ENCODE measurements around the gene BRINP3.

BRINP3 gene

GRCh38 chr1:190138266-190138665, 339.4 kb downstream of the BRINP3 start:
- H3K27ac ChIP-seq (replicated peaks; ENCODE audit: low read length) = no peak overlapping the region
- no peak overlapping the region for H3K9ac ChIP-seq (ENCODE audit: low read depth, low read length, poor library complexity)
- H4K8ac ChIP-seq (ENCODE audit: low read depth, low read length) = peak overlapping the region; percentile 52
- H3K9me3 ChIP-seq (replicated peaks in 1 of 2; ENCODE audit: control insufficient read depth in 2 of 2, insufficient read depth in 1 of 2, low read depth in 1 of 2, low read length in 2 of 2) = no peaks in the 10 kb centered on the region
- no peak overlapping the region for H2BK120ac ChIP-seq (ENCODE audit: low read depth, low read length)
- no peak overlapping the region for H3K23ac ChIP-seq (ENCODE audit: low read depth, low read length, poor library complexity)
- H2BK12ac ChIP-seq (ENCODE audit: low read length) = no peak overlapping the region
- H3K4me2 ChIP-seq (ENCODE audit: insufficient read depth, low read length, poor library complexity, severe bottlenecking) = no peak overlapping the region
- no peaks in the 10 kb centered on the region for H3K79me1 ChIP-seq (ENCODE audit: low read depth, low read length)
- no peak overlapping the region for H3K18ac ChIP-seq (ENCODE audit: low read length)
- H3K4me3 ChIP-seq (ENCODE audit: low read length in 2 of 2) = no peak overlapping the region
- H2AFZ ChIP-seq (ENCODE audit: low read length) = no peak overlapping the region
- H2BK15ac ChIP-seq (ENCODE audit: low read length) = no peak overlapping the region
- H2BK5ac ChIP-seq (ENCODE audit: low read length) = no peak overlapping the region
- peaks cover 0 to 2% of the 10 kb centered on the region in 2 donors for H3K4me1 ChIP-seq (ENCODE audit: control insufficient read depth in 2 of 2, insufficient read depth in 1 of 2, low read depth in 1 of 2, low read length in 2 of 2)
- DNase-seq (ENCODE audit: low spot score) = no peak
- H3K27me3 ChIP-seq (ENCODE audit: control insufficient read depth in 3 of 3, insufficient read depth in 3 of 3, low read depth in 1 of 3, low read length in 3 of 3) = no peaks in the 10 kb centered on the region
- H2AK5ac ChIP-seq (ENCODE audit: low read depth, low read length) = no peak overlapping the region
- H4K91ac ChIP-seq (ENCODE audit: low read depth, low read length, poor library complexity) = no peak overlapping the region
- H3K4ac ChIP-seq (ENCODE audit: low read length) = no peak overlapping the region
- H3K36me3 ChIP-seq (replicated peaks in 1 of 2; ENCODE audit: control insufficient read depth in 2 of 2, insufficient read depth in 2 of 2, low read length in 2 of 2) = no peaks in the 10 kb centered on the region
- no peak overlapping the region for H3K14ac ChIP-seq (ENCODE audit: low read length)
- WGBS, 2 donors (ENCODE audit: extremely low coverage in 2 of 2, insufficient read length in 2 of 2, insufficient replicate concordance in 1 of 2) = no CpG with 5 or more reads among the region's 2 CpGs

- Histone ChIP-seq H2AFZ (ENCODE audit: low read length) (no peak overlapping the region), H2BK12ac (ENCODE audit: low read length) (no peak overlapping the region), H3K4me2 (ENCODE audit: insufficient read depth, low read length, poor library complexity, severe bottlenecking) (no peak overlapping the region), H3K23ac (ENCODE audit: low read depth, low read length, poor library complexity) (no peak overlapping the region), H3K18ac (ENCODE audit: low read length) (no peak overlapping the region), H3K9ac (ENCODE audit: low read depth, low read length, poor library complexity) (no peak overlapping the region), H3K4me1 (ENCODE audit: control insufficient read depth in 2 of 2, insufficient read depth in 1 of 2, low read depth in 1 of 2, low read length in 2 of 2) (no peaks in the 10 kb centered on the region), H4K91ac (ENCODE audit: low read depth, low read length, poor library complexity) (no peak overlapping the region), H3K27ac (replicated peaks; ENCODE audit: low read length) (no peak overlapping the region), H3K4ac (ENCODE audit: low read length) (no peak overlapping the region), H2BK5ac (ENCODE audit: low read length) (no peak overlapping the region), H3K9me3 (replicated peaks in 1 of 2; ENCODE audit: control insufficient read depth in 2 of 2, insufficient read depth in 1 of 2, low read depth in 1 of 2, low read length in 2 of 2) (no peaks in the 10 kb centered on the region), H2BK120ac (ENCODE audit: low read depth, low read length) (no peak overlapping the region), H3K27me3 (ENCODE audit: control insufficient read depth in 3 of 3, insufficient read depth in 3 of 3, low read depth in 1 of 3, low read length in 3 of 3) (no peaks in the 10 kb centered on the region), H2BK15ac (ENCODE audit: low read length) (no peak overlapping the region), H3K4me3 (ENCODE audit: low read length in 2 of 2) (no peak overlapping the region), H3K36me3 (replicated peaks in 1 of 2; ENCODE audit: control insufficient read depth in 2 of 2, insufficient read depth in 2 of 2, low read length in 2 of 2) (no peaks in the 10 kb centered on the region), H3K79me1 (ENCODE audit: low read depth, low read length) (no peaks in the 10 kb centered on the region), H3K14ac (ENCODE audit: low read length) (no peak overlapping the region), H2AK5ac (ENCODE audit: low read depth, low read length) (no peak overlapping the region), H4K8ac (ENCODE audit: low read depth, low read length) (no peak overlapping the region)
- no peak for DNase-seq (ENCODE audit: low spot score)
- no CpG with 5 or more reads among the region's 1 CpG for WGBS, 2 donors (ENCODE audit: extremely low coverage in 2 of 2, insufficient read length in 2 of 2, insufficient replicate concordance in 1 of 2)
Observed at GRCh38 chr1:190129366-190129765, 348.3 kb downstream of the BRINP3 start.

GRCh38 chr1:190126728-190127127, 350.9 kb downstream of the BRINP3 start:
- Histone ChIP-seq H3K23ac (ENCODE audit: low read depth, low read length, poor library complexity) (no peak overlapping the region), H3K27ac (replicated peaks; ENCODE audit: low read length) (no peak overlapping the region), H3K27me3 (ENCODE audit: control insufficient read depth in 3 of 3, insufficient read depth in 3 of 3, low read depth in 1 of 3, low read length in 3 of 3) (no peaks in the 10 kb centered on the region), H3K4ac (ENCODE audit: low read length) (no peak overlapping the region), H3K4me2 (ENCODE audit: insufficient read depth, low read length, poor library complexity, severe bottlenecking) (no peak overlapping the region), H3K4me1 (ENCODE audit: control insufficient read depth in 2 of 2, insufficient read depth in 1 of 2, low read depth in 1 of 2, low read length in 2 of 2) (no peaks in the 10 kb centered on the region), H4K8ac (ENCODE audit: low read depth, low read length) (no peak overlapping the region), H2BK15ac (ENCODE audit: low read length) (no peak overlapping the region), H3K14ac (ENCODE audit: low read length) (no peak overlapping the region), H2BK12ac (ENCODE audit: low read length) (no peak overlapping the region), H3K18ac (ENCODE audit: low read length) (no peak overlapping the region), H3K9me3 (replicated peaks in 1 of 2; ENCODE audit: control insufficient read depth in 2 of 2, insufficient read depth in 1 of 2, low read depth in 1 of 2, low read length in 2 of 2) (no peaks in the 10 kb centered on the region), H3K36me3 (replicated peaks in 1 of 2; ENCODE audit: control insufficient read depth in 2 of 2, insufficient read depth in 2 of 2, low read length in 2 of 2) (no peaks in the 10 kb centered on the region), H2AK5ac (ENCODE audit: low read depth, low read length) (no peak overlapping the region), H2BK5ac (ENCODE audit: low read length) (no peak overlapping the region), H4K91ac (ENCODE audit: low read depth, low read length, poor library complexity) (no peak overlapping the region), H3K4me3 (ENCODE audit: low read length in 2 of 2) (no peak overlapping the region), H2BK120ac (ENCODE audit: low read depth, low read length) (no peak overlapping the region), H3K79me1 (ENCODE audit: low read depth, low read length) (no peaks in the 10 kb centered on the region), H3K9ac (ENCODE audit: low read depth, low read length, poor library complexity) (no peak overlapping the region), H2AFZ (ENCODE audit: low read length) (no peak overlapping the region)
- DNase-seq (ENCODE audit: low spot score) = no peak
- whole genome bisulfite sequencing, 2 donors (ENCODE audit: extremely low coverage in 2 of 2, insufficient read length in 2 of 2, insufficient replicate concordance in 1 of 2) = no CpG with 5 or more reads among the region's 2 CpGs

- WGBS, 2 donors (ENCODE audit: extremely low coverage in 2 of 2, insufficient read length in 2 of 2, insufficient replicate concordance in 1 of 2) = no CpG with 5 or more reads among the region's 3 CpGs
- no peak overlapping the region for H2BK120ac ChIP-seq (ENCODE audit: low read depth, low read length)
- H4K8ac ChIP-seq (ENCODE audit: low read depth, low read length) = no peak overlapping the region
- H3K14ac ChIP-seq (ENCODE audit: low read length) = no peak overlapping the region
- no peak overlapping the region for H2AK5ac ChIP-seq (ENCODE audit: low read depth, low read length)
- no peak overlapping the region for H3K4me3 ChIP-seq (ENCODE audit: low read length in 2 of 2)
- no peaks in the 10 kb centered on the region for H3K9me3 ChIP-seq (replicated peaks in 1 of 2; ENCODE audit: control insufficient read depth in 2 of 2, insufficient read depth in 1 of 2, low read depth in 1 of 2, low read length in 2 of 2)
- H3K23ac ChIP-seq (ENCODE audit: low read depth, low read length, poor library complexity) = no peak overlapping the region
- H3K27ac ChIP-seq (replicated peaks; ENCODE audit: low read length) = no peak overlapping the region
- H3K27me3 ChIP-seq (ENCODE audit: control insufficient read depth in 3 of 3, insufficient read depth in 3 of 3, low read depth in 1 of 3, low read length in 3 of 3) = no peaks in the 10 kb centered on the region
- no peak overlapping the region for H3K9ac ChIP-seq (ENCODE audit: low read depth, low read length, poor library complexity)
- H3K4ac ChIP-seq (ENCODE audit: low read length) = no peak overlapping the region
- no peaks in the 10 kb centered on the region for H3K36me3 ChIP-seq (replicated peaks in 1 of 2; ENCODE audit: control insufficient read depth in 2 of 2, insufficient read depth in 2 of 2, low read length in 2 of 2)
- H3K4me2 ChIP-seq (ENCODE audit: insufficient read depth, low read length, poor library complexity, severe bottlenecking) = no peak overlapping the region
- no peak overlapping the region for H2BK15ac ChIP-seq (ENCODE audit: low read length)
- peak overlapping the region; percentile 34 for H2AFZ ChIP-seq (ENCODE audit: low read length)
- no peaks in the 10 kb centered on the region for H3K79me1 ChIP-seq (ENCODE audit: low read depth, low read length)
- no peaks in the 10 kb centered on the region for H3K4me1 ChIP-seq (ENCODE audit: control insufficient read depth in 2 of 2, insufficient read depth in 1 of 2, low read depth in 1 of 2, low read length in 2 of 2)
- H3K18ac ChIP-seq (ENCODE audit: low read length) = no peak overlapping the region
- H4K91ac ChIP-seq (ENCODE audit: low read depth, low read length, poor library complexity) = no peak overlapping the region
- no peak for DNase-seq (ENCODE audit: low spot score)
- H2BK12ac ChIP-seq (ENCODE audit: low read length) = no peak overlapping the region
- H2BK5ac ChIP-seq (ENCODE audit: low read length) = no peak overlapping the region
Observed at GRCh38 chr1:190124068-190124467, 353.6 kb downstream of the BRINP3 start.
